Transverse colon (tissue), 4 donors: ENCODE data around the gene RHOH. TPM values are rescaled to one million over a fixed set of nuclear protein-coding genes. Genes with fewer than 3 reads are reported as not detected.

Source experiments
- DNase-seq: peaks from one replicate; pipeline ENCODE4 v3.0.0-alpha.2; 2019
- H3K27ac ChIP-seq, 4 donors: fragments of 200-600 bp; sonication (generic); 2 replicates each; pipeline ENCODE4 v1.5.1; 2016 to 2018; ENCODE audit warnings: inconsistent platforms in 4 of 4
- H3K27me3 ChIP-seq: fragments of 200-600 bp; sonication (generic); 2 replicates; pipeline ENCODE4 v1.5.1; 2017; ENCODE audit warnings: inconsistent platforms
- H3K36me3 ChIP-seq, 4 donors: fragments of 200-600 bp; sonication (generic); 2 replicates each; pipeline ENCODE4 v1.5.1; 2017 to 2019; ENCODE audit warnings: inconsistent platforms in 4 of 4
- H3K4me1 ChIP-seq, 4 donors: fragments of 200-600 bp; sonication (generic); 2 replicates each; pipeline ENCODE4 v1.5.1; 2017 to 2020; ENCODE audit warnings: inconsistent platforms in 4 of 4
- H3K4me3 ChIP-seq, 4 donors: fragments of 200-600 bp; sonication (generic); 1 replicate in 1 of 4; 2 replicates in 3 of 4; pipeline versions ENCODE4 v1.5.1 to v1.6.1; 2017 to 2019; ENCODE audit warnings: inconsistent platforms in 4 of 4
- H3K9me3 ChIP-seq, 2 donors: fragments of 200-600 bp; sonication (generic); 2 replicates each; pipeline ENCODE4 v1.5.1; 2017 to 2019; ENCODE audit warnings: inconsistent platforms in 2 of 2
- EP300 ChIP-seq: sonication (generic); formaldehyde crosslinking; IDR thresholded peaks from one replicate; pipeline ENCODE4 v1.6.1; 2017; ENCODE audit warnings: antibody characterized with exemption, low read depth
- POLR2A ChIP-seq: fragments of 450-650 bp; IDR thresholded peaks from one replicate; pipeline ENCODE4 v1.6.1; 2016; ENCODE audit warnings: antibody characterized with exemption, mild to moderate bottlenecking, moderate library complexity
- POLR2AphosphoS5 ChIP-seq, 3 donors: sonication (generic); formaldehyde crosslinking; IDR thresholded peaks; one replicate each; pipeline ENCODE4 v1.6.1; 2016; ENCODE audit warnings: antibody characterized with exemption in 3 of 3
- WGBS, 2 donors: methylation state at CpG; one replicate each; pipeline ENCODE4 v1.1.5; 2018; ENCODE audit warnings: low coverage in 1 of 2; 5-methylcytosine and 5-hydroxymethylcytosine counted together
- in situ Hi-C, 4 donors: fragments of 200-750 bp; cut with MboI; loops; one replicate each; pipeline versions ENCODE4 v1.15.0 to v1.15.1; 2017; ENCODE audit warnings: low sequenced_read_pairs in 3 of 4, low pct_ligation_motif_present in 1 of 4, low pct_unique_long_range_greater_than_20kb in 1 of 4
- intact Hi-C: fragments of 100-400 bp; cut with DNase I; formaldehyde crosslinking; loops from one replicate; pipeline ENCODE4 v1.15.1; 2023; ENCODE audit warnings: low total_unique reads
- total RNA-seq, 4 donors: library from RNA; depleted of rRNA; stranded (reverse); fragments of >200 nt; gene quantifications; one replicate each; pipeline ENCODE4 v1.1.0, GENCODE V29; 2016
- TF ChIP-seq, protein P1 (sequence below), 5 experiments: fragments of 200-600 bp in 3 of 5; fragments of 450-650 bp in 2 of 5; sonication (generic) in 3 of 5; IDR thresholded peaks; 1 replicate in 2 of 5; 2 replicates in 3 of 5; pipeline ENCODE4 v1.5.1; 2016 to 2017; ENCODE audit warnings: antibody characterized with exemption in 5 of 5, inconsistent platforms in 3 of 5, mild to moderate bottlenecking in 2 of 5, moderate library complexity in 1 of 5

The RHOH gene
- total RNA-seq, 4 donors from 2014 or later = 4.1 to 10.3 (median 4.1) TPM; not detected in 1

- no peak for DNase-seq
- Histone ChIP-seq H3K4me3 (no peak overlapping the region), H3K36me3 (no peaks in the 10 kb centered on the region), H3K9me3 (no peaks in the 10 kb centered on the region), H3K27ac (no peak overlapping the region), H3K27me3 (no peaks in the 10 kb centered on the region), H3K4me1 (peaks cover 0 to 13% (median 5%) of the 10 kb centered on the region in 4 donors)
- WGBS, 2 donors = 92% methylated on average over 1 to 3 of the region's 3 CpGs
- in situ Hi-C loops = no loop called here
- intact Hi-C loops = no loop called here
- no peak for TF ChIP-seq POLR2A
- no peak for TF ChIP-seq EP300
- TF ChIP-seq POLR2AphosphoS5 (IDR thresholded peaks at IDR 0.05) = no peak
- TF ChIP-seq, protein P1, sequence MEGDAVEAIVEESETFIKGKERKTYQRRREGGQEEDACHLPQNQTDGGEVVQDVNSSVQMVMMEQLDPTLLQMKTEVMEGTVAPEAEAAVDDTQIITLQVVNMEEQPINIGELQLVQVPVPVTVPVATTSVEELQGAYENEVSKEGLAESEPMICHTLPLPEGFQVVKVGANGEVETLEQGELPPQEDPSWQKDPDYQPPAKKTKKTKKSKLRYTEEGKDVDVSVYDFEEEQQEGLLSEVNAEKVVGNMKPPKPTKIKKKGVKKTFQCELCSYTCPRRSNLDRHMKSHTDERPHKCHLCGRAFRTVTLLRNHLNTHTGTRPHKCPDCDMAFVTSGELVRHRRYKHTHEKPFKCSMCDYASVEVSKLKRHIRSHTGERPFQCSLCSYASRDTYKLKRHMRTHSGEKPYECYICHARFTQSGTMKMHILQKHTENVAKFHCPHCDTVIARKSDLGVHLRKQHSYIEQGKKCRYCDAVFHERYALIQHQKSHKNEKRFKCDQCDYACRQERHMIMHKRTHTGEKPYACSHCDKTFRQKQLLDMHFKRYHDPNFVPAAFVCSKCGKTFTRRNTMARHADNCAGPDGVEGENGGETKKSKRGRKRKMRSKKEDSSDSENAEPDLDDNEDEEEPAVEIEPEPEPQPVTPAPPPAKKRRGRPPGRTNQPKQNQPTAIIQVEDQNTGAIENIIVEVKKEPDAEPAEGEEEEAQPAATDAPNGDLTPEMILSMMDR (IDR thresholded peaks at IDR 0.05) = no peak
Observed at GRCh38 chr4:40256817-40257216, 60.0 kb downstream of the RHOH start.

GRCh38 chr4:40258627-40259026, 61.8 kb downstream of the RHOH start:
- no peaks in the 10 kb centered on the region for H3K27me3 ChIP-seq
- peaks cover 0 to 13% (median 5%) of the 10 kb centered on the region in 4 donors for H3K4me1 ChIP-seq
- H3K36me3 ChIP-seq = no peaks in the 10 kb centered on the region
- 70% methylated on average over 8 of the region's 8 CpGs; no CpG with 5 or more reads in 1 of the 2 donors for WGBS, 2 donors
- intact Hi-C loops (no loop called here), in situ Hi-C loops (no loop called here)
- TF ChIP-seq POLR2AphosphoS5 (IDR thresholded peaks at IDR 0.05) (no peak), POLR2A (no peak), EP300 (no peak)
- TF ChIP-seq, protein P1 (IDR thresholded peaks at IDR 0.05) = no peak
- no peaks in the 10 kb centered on the region for H3K9me3 ChIP-seq
- no peak overlapping the region for H3K4me3 ChIP-seq
- no peak overlapping the region for H3K27ac ChIP-seq
- DNase-seq = no peak

- WGBS, 2 donors = 41 to 63% methylated on average over 6 to 9 of the region's 9 CpGs
- H3K27me3 ChIP-seq = no peaks in the 10 kb centered on the region
- TF ChIP-seq POLR2AphosphoS5 (IDR thresholded peaks at IDR 0.05) (no peak), EP300 (no peak), POLR2A (no peak)
- TF ChIP-seq, protein P1 (IDR thresholded peaks at IDR 0.05) = no peak
- H3K4me1 ChIP-seq = no peaks in the 10 kb centered on the region
- in situ Hi-C loops (no loop called here), intact Hi-C loops (no loop called here)
- H3K4me3 ChIP-seq = no peak overlapping the region
- no peak for DNase-seq
- no peaks in the 10 kb centered on the region for H3K9me3 ChIP-seq
- no peaks in the 10 kb centered on the region for H3K36me3 ChIP-seq
- H3K27ac ChIP-seq = no peak overlapping the region
Observed at GRCh38 chr4:40261231-40262076, 64.6 kb downstream of the RHOH start.

- Histone ChIP-seq H3K9me3 (no peaks in the 10 kb centered on the region), H3K4me3 (no peak overlapping the region), H3K27ac (no peak overlapping the region), H3K27me3 (no peaks in the 10 kb centered on the region), H3K36me3 (no peaks in the 10 kb centered on the region), H3K4me1 (no peaks in the 10 kb centered on the region)
- TF ChIP-seq, protein P1 (IDR thresholded peaks at IDR 0.05) = no peak
- no peak for TF ChIP-seq EP300
- no peak for TF ChIP-seq POLR2A
- no peak for TF ChIP-seq POLR2AphosphoS5 (IDR thresholded peaks at IDR 0.05)
- intact Hi-C loops (no loop called here), in situ Hi-C loops (no loop called here)
- DNase-seq = no peak
Observed at GRCh38 chr4:40262077-40262528, 65.3 kb downstream of the RHOH start.
